Immature natural killer cell (primary cell): Measurements from ENCODE around the gene CHRM2. TPM values are rescaled to one million over a fixed set of nuclear protein-coding genes. Genes with fewer than 3 reads are reported as not detected.
"Not testable (repeated sequence)": the region's sequence is repeated elsewhere in the genome, so short reads cannot be mapped to it uniquely, and the experiment has no call there.

ENCODE experiments used
- DNase-seq, 3 donors: peaks; one replicate each; pipeline ENCODE4 v3.0.0; 2022; ENCODE audit warnings: mixed read lengths in 1 of 3
- H3K27ac Mint-ChIP-seq, 6 donors: one replicate each; pipeline ENCODE4 v1.8.0; 2020; ENCODE audit warnings: mixed read lengths in 6 of 6, mild to moderate bottlenecking in 5 of 6, inconsistent platforms in 4 of 6, moderate library complexity in 3 of 6
- H3K27me3 Mint-ChIP-seq, 3 donors: one replicate each; pipeline ENCODE4 v1.8.0; 2020 to 2021; ENCODE audit warnings: low read depth in 3 of 3, mild to moderate bottlenecking in 3 of 3, mixed read lengths in 3 of 3, moderate library complexity in 3 of 3, inconsistent platforms in 1 of 3
- H3K36me3 Mint-ChIP-seq, 3 donors: one replicate each; pipeline ENCODE4 v1.8.0; 2020; ENCODE audit warnings: mixed read lengths in 3 of 3, inconsistent platforms in 2 of 3, mild to moderate bottlenecking in 2 of 3
- H3K4me1 Mint-ChIP-seq, 2 donors: one replicate each; pipeline ENCODE4 v1.8.0; 2020; ENCODE audit warnings: inconsistent platforms in 2 of 2, mild to moderate bottlenecking in 2 of 2, mixed read lengths in 2 of 2, moderate library complexity in 1 of 2
- H3K4me3 Mint-ChIP-seq, 5 donors: one replicate each; pipeline ENCODE4 v1.8.0; 2020; ENCODE audit warnings: mild to moderate bottlenecking in 5 of 5, mixed read lengths in 5 of 5, inconsistent platforms in 3 of 5, moderate library complexity in 3 of 5
- H3K9me3 Mint-ChIP-seq, 6 donors: one replicate each; pipeline ENCODE4 v1.8.0; 2020; ENCODE audit warnings: mild to moderate bottlenecking in 6 of 6, mixed read lengths in 6 of 6, inconsistent platforms in 4 of 6, moderate library complexity in 3 of 6
- polyA plus RNA-seq, 3 donors: library from polyadenylated mRNA; unstranded; fragments of 300-500 nt; fragmentation: Illumina TruSeq; gene quantifications; one replicate each; pipeline ENCODE4 v1.2.3, GENCODE V29; 2021

The CHRM2 gene
- polyA plus RNA-seq = not detected

DNA sequence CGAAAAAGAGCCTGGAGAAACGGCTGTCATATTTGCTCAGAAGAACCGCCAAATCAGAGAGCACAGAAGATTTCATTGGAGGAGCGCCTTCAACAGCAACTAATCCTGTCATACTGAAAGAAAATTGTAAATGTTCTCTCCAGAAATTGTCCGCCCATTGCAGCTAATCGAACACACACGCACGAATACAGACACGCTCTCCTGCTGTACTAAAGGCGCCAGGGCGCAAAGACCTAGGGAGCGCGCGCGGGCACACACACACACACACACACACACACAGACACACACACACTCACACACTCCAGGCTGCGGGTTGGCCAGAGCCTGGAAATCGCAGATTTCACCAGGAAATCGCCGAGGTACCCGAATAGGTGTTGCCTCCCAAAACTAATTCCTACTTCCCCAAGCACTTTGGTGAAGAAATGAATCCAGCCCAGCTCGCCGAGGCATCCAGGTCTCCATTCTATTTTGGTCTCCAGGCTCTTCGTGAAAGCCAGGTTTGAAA is at the start of gene CHRM2:
Gene CHRM2, plus strand, starts transcription at position 157 of the 505 bp plus-strand sequence. CDS start 146,214 bp downstream, outside the sequence.
- Mint-ChIP-seq H3K4me1 (no peaks in the 10 kb centered on the region), H3K4me3 (no peak within 1 kb of the TSS), H3K36me3 (no peaks in the 10 kb centered on the region), H3K27ac (no peak within 1 kb of the TSS), H3K9me3 (peaks cover 2 to 16% (median 9%) of the 10 kb centered on the region in 6 donors), H3K27me3 (peaks cover 9 to 12% (median 11%) of the 10 kb centered on the region in 3 donors)
- DNase-seq = no peak

DNA sequence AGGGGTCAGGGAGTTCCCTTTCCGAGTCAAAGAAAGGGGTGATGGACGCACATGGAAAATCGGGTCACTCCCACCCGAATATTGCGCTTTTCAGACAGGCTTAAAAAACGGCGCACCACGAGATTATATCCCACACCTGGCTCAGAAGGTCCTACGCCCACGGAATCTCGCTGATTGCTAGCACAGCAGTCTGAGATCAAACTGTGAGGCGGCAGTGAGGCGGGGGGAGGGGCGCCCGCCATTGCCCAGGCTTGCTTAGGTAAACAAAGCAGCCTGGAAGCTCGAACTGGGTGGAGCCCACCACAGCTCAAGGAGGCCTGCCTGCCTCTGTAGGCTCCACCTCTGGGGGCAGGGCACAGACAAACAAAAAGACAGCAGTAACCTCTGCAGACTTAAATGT is 37.1 kb upstream of the CHRM2 start:
- not testable (repeated sequence) for H3K36me3 Mint-ChIP-seq, H3K4me3 Mint-ChIP-seq, H3K27me3 Mint-ChIP-seq, DNase-seq, H3K4me1 Mint-ChIP-seq, H3K27ac Mint-ChIP-seq
- peaks cover 0 to 33% (median 11%) of the 10 kb centered on the region in 6 donors for H3K9me3 Mint-ChIP-seq

DNA sequence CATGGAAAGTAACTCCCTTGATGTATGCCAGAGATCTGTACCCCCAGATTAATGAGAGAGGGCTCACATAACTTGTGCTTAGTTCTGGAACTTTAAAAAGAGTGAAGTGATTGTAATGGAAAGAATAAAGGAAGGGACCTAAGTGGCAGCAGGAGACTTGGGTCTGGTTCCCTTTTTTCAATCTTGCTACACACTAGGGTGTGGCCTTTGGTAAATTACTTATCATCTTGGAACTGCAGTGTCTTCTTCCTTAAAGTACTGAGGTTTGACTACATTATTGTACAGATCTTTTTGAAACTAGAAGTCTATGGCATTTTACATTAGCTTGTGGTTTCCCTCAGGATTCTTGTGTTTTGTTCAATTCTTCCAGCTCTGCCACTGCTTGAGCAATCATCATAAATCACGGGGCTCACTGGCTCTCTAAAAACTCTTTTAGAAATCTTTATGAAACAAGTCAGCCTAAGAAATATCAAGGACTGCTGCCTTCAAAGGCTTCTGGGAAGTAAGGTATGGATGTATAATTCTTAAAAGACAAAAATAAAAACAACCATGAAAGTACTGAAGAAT is 22.5 kb upstream of the CHRM2 start:
- peaks cover 0 to 2% (median 0%) of the 10 kb centered on the region in 3 donors for H3K27me3 Mint-ChIP-seq
- H3K4me3 Mint-ChIP-seq = no peak overlapping the region
- peaks cover 4 to 25% (median 19%) of the 10 kb centered on the region in 6 donors for H3K9me3 Mint-ChIP-seq
- H3K4me1 Mint-ChIP-seq = no peaks in the 10 kb centered on the region
- H3K36me3 Mint-ChIP-seq = no peaks in the 10 kb centered on the region
- H3K27ac Mint-ChIP-seq = no peak overlapping the region
- no peak for DNase-seq

DNA sequence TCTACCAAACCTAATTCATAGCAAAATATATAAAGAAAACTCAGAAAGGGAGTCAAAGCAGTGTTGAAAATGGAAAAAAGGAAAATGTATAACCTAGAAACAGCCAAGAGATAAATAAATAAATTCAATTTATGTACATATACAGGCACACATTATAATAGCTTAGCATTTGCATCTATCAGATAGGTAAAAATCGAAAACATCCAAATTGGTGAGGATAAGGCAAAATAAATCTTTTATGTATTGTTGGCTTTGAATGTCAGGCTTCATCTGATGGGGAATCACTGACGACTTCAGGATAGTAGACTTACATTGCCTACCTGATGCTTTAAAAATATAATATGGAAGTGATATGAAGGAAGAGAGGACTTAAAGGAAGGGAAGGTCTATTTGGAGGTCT is 20.6 kb upstream of the CHRM2 start:
- no peak overlapping the region for H3K4me3 Mint-ChIP-seq
- H3K27ac Mint-ChIP-seq = no peak overlapping the region
- no peak for DNase-seq
- no peaks in the 10 kb centered on the region for H3K4me1 Mint-ChIP-seq
- peaks cover 4 to 30% (median 16%) of the 10 kb centered on the region in 6 donors for H3K9me3 Mint-ChIP-seq
- H3K36me3 Mint-ChIP-seq = no peaks in the 10 kb centered on the region
- H3K27me3 Mint-ChIP-seq = peaks cover 0 to 2% (median 0%) of the 10 kb centered on the region in 3 donors

DNA sequence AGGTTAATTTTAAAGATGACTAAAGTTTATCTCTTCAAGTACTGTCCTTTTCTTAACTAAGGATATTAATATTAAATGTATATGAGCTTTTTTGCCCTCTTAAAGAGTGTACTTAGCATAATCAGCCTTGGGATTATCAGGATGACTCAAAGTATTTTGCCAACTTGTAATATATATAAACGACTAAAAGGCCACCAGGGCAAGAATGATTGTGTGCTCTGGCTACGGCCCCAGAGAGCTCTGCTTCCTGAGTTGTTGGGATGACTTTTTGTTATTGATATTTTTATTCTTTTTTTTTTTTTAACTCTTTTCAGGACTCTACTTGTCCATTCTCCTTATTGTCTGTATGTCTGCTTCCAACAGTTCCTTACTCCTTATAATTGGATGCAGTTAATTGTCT is 14.8 kb upstream of the CHRM2 start:
- Mint-ChIP-seq H3K4me1 (no peaks in the 10 kb centered on the region), H3K36me3 (no peaks in the 10 kb centered on the region), H3K27ac (no peak overlapping the region), H3K27me3 (no peaks in the 10 kb centered on the region), H3K9me3 (peaks cover 5 to 41% (median 17%) of the 10 kb centered on the region in 6 donors), H3K4me3 (no peak overlapping the region)
- no peak for DNase-seq

DNA sequence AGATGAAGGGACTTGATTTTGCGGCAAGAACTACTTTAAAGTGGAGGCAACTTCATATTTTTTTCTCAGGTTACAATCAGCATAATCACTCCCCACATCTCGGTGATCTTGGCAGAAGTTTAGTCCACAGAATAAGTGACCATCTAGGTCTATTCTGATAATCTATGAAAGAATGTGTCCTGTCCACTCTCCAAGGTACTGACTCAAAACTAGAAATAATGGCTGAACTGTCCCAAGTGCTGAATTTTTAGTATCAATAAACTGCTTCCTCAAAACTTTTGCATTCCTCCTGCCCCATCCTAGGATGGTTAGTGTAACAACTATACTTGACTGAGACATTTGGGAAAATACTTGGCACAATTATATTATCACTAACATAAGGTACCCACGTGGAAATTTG is 10.9 kb upstream of the CHRM2 start:
- Mint-ChIP-seq H3K4me1 (no peaks in the 10 kb centered on the region), H3K9me3 (peaks cover 8 to 48% (median 16%) of the 10 kb centered on the region in 6 donors), H3K36me3 (no peaks in the 10 kb centered on the region), H3K27me3 (no peaks in the 10 kb centered on the region), H3K27ac (no peak overlapping the region), H3K4me3 (no peak overlapping the region)
- no peak for DNase-seq

DNA sequence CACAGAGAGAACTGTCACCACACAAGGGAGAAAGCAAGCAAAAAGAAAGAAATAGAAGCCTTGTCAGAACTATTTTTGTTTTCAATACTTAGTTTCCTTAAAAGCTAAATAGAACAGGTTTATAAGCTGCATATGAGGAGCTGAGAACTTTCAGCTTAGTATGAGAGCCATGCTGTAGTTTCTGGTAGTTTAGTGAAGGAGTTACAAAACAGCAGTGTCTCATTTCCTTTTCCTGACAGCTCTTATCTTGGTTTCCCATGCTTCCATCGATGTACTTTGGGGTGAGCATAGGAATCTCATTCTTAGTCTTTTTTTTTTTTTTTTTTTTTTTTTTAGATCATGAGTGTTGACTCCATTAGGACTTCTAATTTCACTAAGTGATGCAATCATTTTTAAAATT is 8.6 kb upstream of the CHRM2 start:
- no peak overlapping the region for H3K4me3 Mint-ChIP-seq
- H3K36me3 Mint-ChIP-seq = no peaks in the 10 kb centered on the region
- DNase-seq = no peak
- peaks cover 9 to 40% (median 12%) of the 10 kb centered on the region in 6 donors for H3K9me3 Mint-ChIP-seq
- H3K4me1 Mint-ChIP-seq = no peaks in the 10 kb centered on the region
- H3K27ac Mint-ChIP-seq = no peak overlapping the region
- H3K27me3 Mint-ChIP-seq = no peaks in the 10 kb centered on the region

DNA sequence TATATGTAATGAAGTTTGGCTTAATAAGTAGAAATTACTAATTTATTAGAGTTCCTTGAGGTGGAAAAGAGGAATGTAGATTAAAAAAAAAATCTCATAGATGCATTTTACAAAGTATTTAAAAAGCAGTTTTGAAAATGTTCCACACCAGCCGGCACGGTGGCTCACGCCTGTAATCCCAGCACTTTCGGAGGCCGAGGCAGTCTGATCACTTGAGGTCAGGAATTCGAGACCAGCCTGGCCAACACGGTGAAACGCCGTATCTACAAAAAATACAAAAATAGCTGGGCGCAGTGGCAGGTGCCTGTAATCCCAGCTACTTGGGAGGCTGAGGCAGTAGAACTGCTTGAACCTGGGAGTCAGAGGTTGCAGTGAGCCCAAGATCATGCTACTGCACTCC is 3.2 kb upstream of the CHRM2 start:
- H3K36me3 Mint-ChIP-seq = no peaks in the 10 kb centered on the region
- H3K27me3 Mint-ChIP-seq = peaks cover 0 to 5% (median 3%) of the 10 kb centered on the region in 3 donors
- H3K4me1 Mint-ChIP-seq = no peaks in the 10 kb centered on the region
- DNase-seq = no peak
- peaks cover 2 to 24% (median 5%) of the 10 kb centered on the region in 6 donors for H3K9me3 Mint-ChIP-seq
- H3K4me3 Mint-ChIP-seq = no peak overlapping the region
- no peak overlapping the region for H3K27ac Mint-ChIP-seq

DNA sequence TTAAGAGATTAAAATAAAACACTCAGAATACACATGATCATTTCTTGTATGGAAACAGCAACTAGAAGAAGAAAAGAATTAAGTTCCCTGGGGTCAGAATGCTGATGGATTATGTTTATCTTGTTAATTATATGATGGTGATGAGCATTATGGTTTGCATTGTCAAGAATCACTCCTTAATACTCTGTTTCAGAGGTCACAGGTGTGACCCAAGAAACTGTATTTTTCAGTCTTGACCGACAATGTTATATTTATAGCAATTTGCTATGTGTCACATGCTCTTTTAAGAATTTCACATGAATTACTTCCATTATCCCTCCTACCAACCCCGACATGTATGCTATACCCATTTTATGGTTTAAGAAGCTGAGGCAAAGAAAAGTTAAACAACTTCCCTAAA is 2.7 kb upstream of the CHRM2 start:
- Mint-ChIP-seq H3K4me3 (no peak overlapping the region), H3K27me3 (peaks cover 4 to 7% (median 5%) of the 10 kb centered on the region in 3 donors), H3K27ac (no peak overlapping the region), H3K36me3 (no peaks in the 10 kb centered on the region), H3K4me1 (no peaks in the 10 kb centered on the region), H3K9me3 (peaks cover 3 to 22% (median 9%) of the 10 kb centered on the region in 6 donors)
- no peak for DNase-seq

DNA sequence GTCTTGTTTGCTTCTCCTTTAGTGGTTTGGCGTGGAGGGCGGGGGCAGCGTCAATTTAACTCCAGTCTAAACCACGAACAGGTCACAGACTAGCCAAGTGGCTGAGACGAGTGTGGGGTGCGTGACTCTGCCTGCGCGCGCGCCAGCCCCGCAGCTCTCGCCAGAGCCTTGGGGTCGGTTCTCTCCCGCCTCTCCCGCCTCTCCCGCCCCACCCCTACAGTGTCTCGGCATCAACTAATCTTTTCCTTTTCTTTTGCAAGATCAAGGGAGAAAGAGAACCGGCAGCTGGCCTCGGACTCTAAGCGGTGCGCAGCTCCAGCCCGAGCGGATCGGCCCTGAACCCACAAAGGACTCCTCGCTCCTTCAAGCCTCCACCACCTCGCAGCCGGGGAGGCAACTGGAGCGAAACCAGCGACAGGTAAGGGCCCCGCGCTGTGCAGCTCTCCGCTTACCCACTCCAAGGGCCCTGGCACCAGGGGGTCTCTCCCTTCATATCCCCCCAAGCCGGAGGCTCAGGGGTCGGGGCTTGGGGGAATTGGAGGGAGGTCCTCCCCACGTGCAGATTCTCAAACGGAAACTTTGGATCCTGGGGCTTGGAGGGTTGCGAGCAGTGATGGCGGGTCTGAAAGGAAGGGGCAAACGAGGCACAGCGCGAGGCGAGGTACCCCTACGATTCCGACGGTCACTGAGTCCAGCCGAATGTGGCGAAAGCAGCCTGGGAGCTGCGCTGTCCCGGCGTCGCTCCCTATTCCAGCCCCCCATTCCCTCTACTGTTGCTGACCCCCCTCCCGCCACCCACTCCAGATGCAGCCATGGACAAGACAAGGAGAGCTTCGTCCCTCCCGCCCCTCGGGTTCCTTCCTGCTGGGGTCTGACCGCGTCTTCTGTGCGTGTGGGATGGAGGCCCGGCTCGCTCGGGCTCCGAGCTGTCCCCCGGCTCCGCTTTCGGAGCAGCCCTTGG is 829 bp downstream of the CHRM2 start:
- no peaks in the 10 kb centered on the region for H3K36me3 Mint-ChIP-seq
- no peak overlapping the region for H3K4me3 Mint-ChIP-seq
- peaks cover 2 to 16% (median 8%) of the 10 kb centered on the region in 6 donors for H3K9me3 Mint-ChIP-seq
- no peaks in the 10 kb centered on the region for H3K4me1 Mint-ChIP-seq
- no peak for DNase-seq
- H3K27ac Mint-ChIP-seq = no peak overlapping the region
- peaks cover 9 to 12% (median 11%) of the 10 kb centered on the region in 3 donors for H3K27me3 Mint-ChIP-seq

DNA sequence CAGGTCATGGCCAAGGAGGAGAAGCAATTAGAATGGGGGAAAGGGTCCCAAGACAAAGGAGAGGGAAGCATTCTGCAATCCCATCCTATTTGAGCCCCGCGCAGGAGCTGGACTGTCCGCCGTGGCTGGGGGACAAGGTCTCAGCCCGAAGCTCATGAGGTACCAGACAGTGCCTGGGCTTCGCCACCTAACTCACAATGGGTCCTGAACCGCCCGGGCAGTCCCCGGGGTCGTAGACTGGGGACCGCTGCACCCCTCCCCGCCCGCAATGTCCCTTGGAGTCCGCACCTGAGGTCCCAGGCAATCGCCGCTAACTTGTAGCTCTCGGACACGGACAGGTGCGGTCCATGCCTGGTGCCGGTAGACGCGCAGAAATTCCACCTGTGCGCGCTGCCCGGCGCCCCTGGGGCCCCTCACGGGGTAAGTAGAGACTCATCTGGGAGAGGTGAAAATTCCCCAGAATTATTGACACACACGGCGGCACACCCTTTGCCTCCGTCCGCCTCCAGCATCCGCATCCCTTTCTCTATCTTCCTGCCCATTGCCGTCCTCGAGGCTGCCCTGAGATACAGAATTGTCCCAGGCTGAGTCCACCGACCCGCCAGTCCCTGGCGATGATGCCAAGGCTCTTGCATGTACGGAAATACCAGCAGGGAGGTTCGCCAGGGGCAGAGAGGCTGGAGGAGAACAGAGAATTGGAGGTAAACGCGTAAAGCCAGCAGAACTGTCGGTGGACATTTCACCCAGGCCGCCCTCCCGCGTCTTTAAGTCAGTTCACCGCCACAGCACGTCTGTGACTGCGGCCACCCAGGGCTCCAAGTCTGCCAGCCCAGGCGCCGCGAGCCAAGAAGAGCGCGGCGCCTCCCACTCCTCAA is 1.8 kb downstream of the CHRM2 start:
- Mint-ChIP-seq H3K36me3 (no peaks in the 10 kb centered on the region), H3K4me3 (peak overlapping the region in 1 of 5 donors; percentile 22), H3K27ac (no peak overlapping the region), H3K4me1 (no peaks in the 10 kb centered on the region), H3K27me3 (peaks cover 9 to 13% (median 11%) of the 10 kb centered on the region in 3 donors), H3K9me3 (peaks cover 2 to 16% (median 10%) of the 10 kb centered on the region in 6 donors)
- DNase-seq = no peak

DNA sequence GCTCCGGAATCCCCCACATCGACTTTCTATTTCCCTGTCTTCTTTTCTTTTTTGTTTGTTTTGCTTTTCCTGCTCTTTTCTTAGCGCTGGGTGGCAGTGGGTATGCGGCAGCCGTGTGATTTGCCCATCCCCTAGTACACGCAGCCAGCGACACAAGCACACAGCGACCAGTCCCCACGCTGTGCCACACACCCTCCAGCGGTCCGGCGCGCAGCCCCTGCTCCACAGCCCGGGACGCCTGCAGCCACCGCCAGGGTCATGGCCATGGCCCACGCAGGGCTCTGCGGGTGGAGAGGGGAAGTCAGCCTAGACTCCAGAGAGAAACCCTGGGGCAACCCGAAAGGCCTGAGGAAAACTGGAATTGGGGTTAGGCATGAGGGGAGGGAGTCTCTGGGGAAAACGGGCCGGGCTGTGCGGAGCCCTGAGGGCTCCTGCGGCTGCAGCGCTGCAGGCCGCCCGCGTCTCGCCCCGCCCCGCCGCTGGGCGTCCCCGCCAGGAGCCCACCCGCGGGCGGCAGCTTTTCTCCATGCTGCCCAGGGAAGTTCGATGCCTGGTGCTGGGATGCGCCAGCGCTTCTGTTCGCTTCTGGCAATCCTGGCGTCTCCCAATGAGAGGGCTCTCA is 2.5 kb downstream of the CHRM2 start:
- Mint-ChIP-seq H3K36me3 (no peaks in the 10 kb centered on the region), H3K27me3 (peaks cover 9 to 14% (median 11%) of the 10 kb centered on the region in 3 donors), H3K4me1 (no peaks in the 10 kb centered on the region), H3K4me3 (no peak overlapping the region), H3K9me3 (peaks cover 2 to 17% (median 9%) of the 10 kb centered on the region in 6 donors), H3K27ac (no peak overlapping the region)
- no peak for DNase-seq

DNA sequence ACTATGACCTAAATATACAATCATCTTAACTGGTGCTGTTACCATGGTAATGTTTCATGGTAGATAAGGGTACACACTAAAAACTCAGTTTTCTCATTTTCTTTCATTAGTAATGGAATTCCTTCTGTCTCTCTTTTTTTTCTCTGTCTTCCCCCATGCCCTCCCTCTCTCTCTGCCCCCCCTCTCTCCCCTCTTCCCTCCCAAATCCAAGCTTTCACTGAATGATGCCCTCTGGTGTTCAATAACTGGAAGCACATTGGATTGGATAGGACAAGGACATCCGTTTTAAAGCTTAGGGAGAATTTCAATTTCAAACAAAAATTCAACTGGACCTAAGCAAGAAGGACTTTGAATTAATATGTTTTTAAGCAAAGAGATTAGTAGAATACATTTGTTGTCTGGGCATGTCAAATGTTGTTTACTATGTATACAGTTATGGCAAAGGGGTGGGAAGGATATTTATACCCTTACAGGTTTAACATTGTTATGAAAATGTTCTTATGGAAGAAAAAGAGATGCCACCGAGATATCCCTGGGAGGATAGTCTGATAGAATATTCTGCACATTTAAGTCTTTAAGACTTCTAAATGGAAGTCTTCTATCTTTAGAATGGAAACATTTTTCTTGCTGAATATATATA is 6.1 kb downstream of the CHRM2 start:
- no peak for DNase-seq

More for the DNA sequence above, 6.1 kb downstream of the CHRM2 start:
- H3K4me3 Mint-ChIP-seq = no peak overlapping the region
- peaks cover 4 to 12% (median 11%) of the 10 kb centered on the region in 3 donors for H3K27me3 Mint-ChIP-seq
- peaks cover 0 to 18% (median 5%) of the 10 kb centered on the region in 6 donors for H3K9me3 Mint-ChIP-seq
- no peaks in the 10 kb centered on the region for H3K4me1 Mint-ChIP-seq
- H3K27ac Mint-ChIP-seq = no peak overlapping the region
- H3K36me3 Mint-ChIP-seq = no peaks in the 10 kb centered on the region
